ENCODE results near the gene CUTC.

Gene CUTC

DNA sequence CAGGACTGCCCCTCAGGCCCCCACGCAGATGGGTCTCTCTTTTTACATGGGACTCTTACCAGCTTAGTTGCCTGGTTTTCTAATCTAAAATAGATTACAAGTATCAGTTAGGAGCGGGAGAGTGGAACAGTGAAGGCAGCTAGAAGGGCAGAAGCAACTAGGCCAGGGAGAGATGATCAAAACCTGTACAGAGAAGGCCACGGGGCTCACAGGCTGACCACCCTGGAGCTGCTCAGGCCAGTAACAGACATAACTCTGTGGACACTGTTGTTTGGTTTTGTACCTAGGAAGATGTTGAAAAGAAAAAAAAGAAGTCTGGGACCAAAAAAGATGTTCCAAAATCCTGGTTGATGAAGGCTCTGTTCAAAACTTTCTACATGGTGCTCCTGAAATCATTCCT, 66.9 kb downstream of the CUTC start:
- H3K36me3 ChIP-seq, result no peaks in the 10 kb centered on the region
- H3K4me1 ChIP-seq, result no peaks in the 10 kb centered on the region
- H3K9me3 ChIP-seq, result no peaks in the 10 kb centered on the region
- DNase-seq, result no peak
- no peak overlapping the region for H3K4me3 ChIP-seq (ENCODE audit: low read depth, low read length)
- H3K27me3 ChIP-seq, result no peaks in the 10 kb centered on the region
- TF ChIP-seq, protein P1, sequence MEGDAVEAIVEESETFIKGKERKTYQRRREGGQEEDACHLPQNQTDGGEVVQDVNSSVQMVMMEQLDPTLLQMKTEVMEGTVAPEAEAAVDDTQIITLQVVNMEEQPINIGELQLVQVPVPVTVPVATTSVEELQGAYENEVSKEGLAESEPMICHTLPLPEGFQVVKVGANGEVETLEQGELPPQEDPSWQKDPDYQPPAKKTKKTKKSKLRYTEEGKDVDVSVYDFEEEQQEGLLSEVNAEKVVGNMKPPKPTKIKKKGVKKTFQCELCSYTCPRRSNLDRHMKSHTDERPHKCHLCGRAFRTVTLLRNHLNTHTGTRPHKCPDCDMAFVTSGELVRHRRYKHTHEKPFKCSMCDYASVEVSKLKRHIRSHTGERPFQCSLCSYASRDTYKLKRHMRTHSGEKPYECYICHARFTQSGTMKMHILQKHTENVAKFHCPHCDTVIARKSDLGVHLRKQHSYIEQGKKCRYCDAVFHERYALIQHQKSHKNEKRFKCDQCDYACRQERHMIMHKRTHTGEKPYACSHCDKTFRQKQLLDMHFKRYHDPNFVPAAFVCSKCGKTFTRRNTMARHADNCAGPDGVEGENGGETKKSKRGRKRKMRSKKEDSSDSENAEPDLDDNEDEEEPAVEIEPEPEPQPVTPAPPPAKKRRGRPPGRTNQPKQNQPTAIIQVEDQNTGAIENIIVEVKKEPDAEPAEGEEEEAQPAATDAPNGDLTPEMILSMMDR (IDR thresholded peaks at IDR 0.05; ENCODE audit: low read depth, low read length), result no peak

DNA sequence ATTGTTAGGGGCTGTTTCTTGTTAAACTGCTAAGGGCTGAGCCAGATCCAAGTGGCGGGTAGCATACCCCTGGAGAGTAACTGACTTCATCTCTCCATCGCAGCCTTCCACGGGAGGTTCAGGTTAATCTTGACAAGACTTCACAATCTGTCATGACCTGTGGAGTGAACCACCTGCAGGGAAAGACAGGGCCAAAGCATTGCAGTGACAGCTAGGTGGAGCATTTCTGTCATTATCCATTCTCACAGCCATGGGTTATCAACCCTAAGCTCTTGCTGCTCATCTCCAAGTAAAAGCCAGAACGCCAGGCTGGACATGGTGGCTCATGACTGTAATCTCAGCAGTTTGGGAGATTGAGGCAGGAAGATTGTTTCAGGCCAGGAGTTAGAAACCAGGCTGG, 67.6 kb downstream of the CUTC start:
- DNase-seq, result no peak
- TF ChIP-seq, protein P1 (IDR thresholded peaks at IDR 0.05; ENCODE audit: low read depth, low read length), result no peak
- H3K36me3 ChIP-seq, result no peaks in the 10 kb centered on the region

GRCh38 chr10:99804471-99804870, 72.4 kb downstream of the CUTC start:
- no peak for DNase-seq
- no peaks in the 10 kb centered on the region for H3K4me1 ChIP-seq
- no peaks in the 10 kb centered on the region for H3K27me3 ChIP-seq
- TF ChIP-seq, protein P1 (IDR thresholded peaks at IDR 0.05; ENCODE audit: low read depth, low read length), result no peak
- H3K36me3 ChIP-seq, result no peaks in the 10 kb centered on the region
- H3K4me3 ChIP-seq (ENCODE audit: low read depth, low read length), result no peak overlapping the region
- H3K9me3 ChIP-seq, result no peaks in the 10 kb centered on the region

More for the DNA sequence above, 67.6 kb downstream of the CUTC start:
- H3K4me3 ChIP-seq (ENCODE audit: low read depth, low read length), result no peak overlapping the region
- H3K27me3 ChIP-seq, result no peaks in the 10 kb centered on the region
- H3K9me3 ChIP-seq, result no peaks in the 10 kb centered on the region
- no peaks in the 10 kb centered on the region for H3K4me1 ChIP-seq

- Histone ChIP-seq H3K4me1 (no peaks in the 10 kb centered on the region), H3K4me3 (ENCODE audit: low read depth, low read length) (no peak overlapping the region), H3K36me3 (no peaks in the 10 kb centered on the region), H3K27me3 (no peaks in the 10 kb centered on the region), H3K9me3 (no peaks in the 10 kb centered on the region)
- TF ChIP-seq, protein P1 (IDR thresholded peaks at IDR 0.05; ENCODE audit: low read depth, low read length), result no peak
- no peak for DNase-seq
Measured at GRCh38 chr10:99805190-99805589, 73.2 kb downstream of the CUTC start.
